Loucy (cell line): ENCODE results near the gene ESYT3.

Experiments
- H2AFZ ChIP-seq: fragments of 200-600 bp; sonication (generic); 2 replicates; pipeline ENCODE4 v1.6.0; 2016; ENCODE audit warnings: antibody characterized with exemption, mild to moderate bottlenecking, low read length, moderate library complexity
- H3F3A ChIP-seq: fragments of 200-600 bp; 2 replicates; pipeline ENCODE4 v1.6.0; 2016; ENCODE audit warnings: antibody characterized with exemption, low read depth, mild to moderate bottlenecking
- H3K27me3 ChIP-seq: fragments of 200-600 bp; sonication (generic); 2 replicates; pipeline ENCODE4 v1.6.1; 2014; ENCODE audit warnings: low read length, mild to moderate bottlenecking; ENCODE audit not compliant: insufficient read depth, poor library complexity, severe bottlenecking
- H3K36me3 ChIP-seq: fragments of 200-600 bp; sonication (generic); 2 replicates; pipeline ENCODE4 v1.6.1; 2016; ENCODE audit warnings: low read length; ENCODE audit not compliant: insufficient read depth
- H3K4me1 ChIP-seq: fragments of 200-600 bp; sonication (generic); 2 replicates; pipeline ENCODE4 v1.5.1; 2014; ENCODE audit warnings: low read length, mild to moderate bottlenecking; ENCODE audit not compliant: insufficient read depth, poor library complexity, severe bottlenecking
- H3K4me2 ChIP-seq: fragments of 200-600 bp; sonication (generic); 2 replicates; pipeline ENCODE4 v1.6.0; 2014; ENCODE audit warnings: antibody characterized with exemption, low read length, low read depth, mild to moderate bottlenecking; ENCODE audit not compliant: poor library complexity, severe bottlenecking
- H3K4me3 ChIP-seq: fragments of 200-600 bp; sonication (generic); 2 replicates; pipeline ENCODE4 v1.5.1; 2014; ENCODE audit warnings: low read length, mild to moderate bottlenecking, mixed read lengths; ENCODE audit not compliant: poor library complexity, severe bottlenecking
- H3K79me2 ChIP-seq: fragments of 200-600 bp; sonication (generic); 2 replicates; pipeline ENCODE4 v1.6.1; 2014; ENCODE audit warnings: low read length; ENCODE audit not compliant: insufficient read depth
- H3K9ac ChIP-seq: fragments of 200-600 bp; sonication (generic); 2 replicates; pipeline ENCODE4 v1.6.0; 2014; ENCODE audit warnings: mild to moderate bottlenecking, low read depth, low read length, moderate library complexity; ENCODE audit not compliant: poor library complexity, severe bottlenecking
- H3K9me2 ChIP-seq: fragments of 200-600 bp; sonication (generic); replicated peaks from 2 replicates; pipeline ENCODE4 v1.6.1; 2016; ENCODE audit warnings: low read depth, low read length, mixed read lengths
- H3K9me3 ChIP-seq: fragments of 200-600 bp; sonication (generic); 2 replicates; pipeline ENCODE4 v1.6.1; 2014; ENCODE audit warnings: mild to moderate bottlenecking, antibody characterized with exemption, low read length, low read depth; ENCODE audit not compliant: insufficient read depth
- H4K20me1 ChIP-seq: fragments of 200-600 bp; sonication (generic); 2 replicates; pipeline ENCODE4 v1.6.0; 2014; ENCODE audit warnings: antibody characterized with exemption, low read length, mild to moderate bottlenecking; ENCODE audit not compliant: insufficient read depth, poor library complexity, severe bottlenecking
- EZH2phosphoT487 ChIP-seq: fragments of 200-600 bp; IDR thresholded peaks from 2 replicates; pipeline ENCODE4 v1.6.1; 2018; ENCODE audit warnings: antibody characterized with exemption, mild to moderate bottlenecking, moderate library complexity, borderline replicate concordance
- TF ChIP-seq, protein P1 (sequence below): fragments of 200-600 bp; sonication (generic); conservative IDR thresholded peaks from 2 replicates; pipeline ENCODE4 v1.5.1; 2014; ENCODE audit warnings: mild to moderate bottlenecking, antibody characterized with exemption, low read length

Gene ESYT3

DNA sequence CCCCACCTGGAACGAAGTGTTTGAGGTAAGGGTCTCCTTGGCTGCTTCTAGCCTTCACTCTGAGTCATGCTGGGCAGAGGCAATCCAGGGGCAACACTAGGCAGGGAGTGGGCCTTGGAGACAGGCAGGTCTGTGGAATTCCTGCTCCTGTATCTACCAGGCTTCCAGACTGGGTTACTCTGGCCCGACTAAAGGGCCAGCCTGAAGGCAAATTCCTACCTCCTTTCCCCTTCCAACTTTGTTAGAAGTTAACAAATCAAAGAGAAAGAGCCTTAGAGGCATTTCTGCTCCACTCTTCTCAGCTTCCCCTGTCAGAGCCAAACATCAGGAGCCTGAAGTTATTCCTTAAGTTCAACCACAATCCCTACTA, 30.1 kb downstream of the ESYT3 start:
- Histone ChIP-seq H3K79me2 (no peaks in the 10 kb centered on the region), H3K4me3 (no peak overlapping the region), H3K9ac (no peak overlapping the region), H4K20me1 (no peaks in the 10 kb centered on the region), H3K9me3 (no peaks in the 10 kb centered on the region), H3K36me3 (no peaks in the 10 kb centered on the region), H3F3A (no peaks in the 10 kb centered on the region), H3K4me2 (no peak overlapping the region), H3K4me1 (no peaks in the 10 kb centered on the region), H3K27me3 (no peaks in the 10 kb centered on the region), H2AFZ (no peak overlapping the region), H3K9me2 (no peaks in the 10 kb centered on the region)
- TF ChIP-seq, protein P1, sequence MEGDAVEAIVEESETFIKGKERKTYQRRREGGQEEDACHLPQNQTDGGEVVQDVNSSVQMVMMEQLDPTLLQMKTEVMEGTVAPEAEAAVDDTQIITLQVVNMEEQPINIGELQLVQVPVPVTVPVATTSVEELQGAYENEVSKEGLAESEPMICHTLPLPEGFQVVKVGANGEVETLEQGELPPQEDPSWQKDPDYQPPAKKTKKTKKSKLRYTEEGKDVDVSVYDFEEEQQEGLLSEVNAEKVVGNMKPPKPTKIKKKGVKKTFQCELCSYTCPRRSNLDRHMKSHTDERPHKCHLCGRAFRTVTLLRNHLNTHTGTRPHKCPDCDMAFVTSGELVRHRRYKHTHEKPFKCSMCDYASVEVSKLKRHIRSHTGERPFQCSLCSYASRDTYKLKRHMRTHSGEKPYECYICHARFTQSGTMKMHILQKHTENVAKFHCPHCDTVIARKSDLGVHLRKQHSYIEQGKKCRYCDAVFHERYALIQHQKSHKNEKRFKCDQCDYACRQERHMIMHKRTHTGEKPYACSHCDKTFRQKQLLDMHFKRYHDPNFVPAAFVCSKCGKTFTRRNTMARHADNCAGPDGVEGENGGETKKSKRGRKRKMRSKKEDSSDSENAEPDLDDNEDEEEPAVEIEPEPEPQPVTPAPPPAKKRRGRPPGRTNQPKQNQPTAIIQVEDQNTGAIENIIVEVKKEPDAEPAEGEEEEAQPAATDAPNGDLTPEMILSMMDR: no peak
- TF ChIP-seq EZH2phosphoT487: no peak

DNA sequence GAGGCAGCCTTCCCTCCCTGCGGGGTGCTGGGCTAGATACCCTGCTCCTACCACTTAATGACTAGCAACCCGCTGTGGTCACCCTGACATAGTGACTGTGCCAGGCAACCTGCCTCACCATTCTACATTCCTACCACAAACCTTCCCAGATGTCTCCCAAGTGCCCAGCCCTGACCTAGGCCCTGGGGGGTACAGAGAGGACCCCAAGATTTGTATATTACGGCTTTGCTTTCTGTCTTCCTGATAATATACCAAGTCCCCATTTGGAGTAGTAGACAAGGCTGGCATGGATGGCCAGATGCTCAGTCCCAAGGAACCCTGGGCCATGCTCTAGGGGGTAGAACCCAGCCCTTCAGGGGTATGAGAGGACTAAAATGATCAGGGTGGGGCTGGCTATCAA, 31.0 kb downstream of the ESYT3 start:
- no peaks in the 10 kb centered on the region for H4K20me1 ChIP-seq

DNA sequence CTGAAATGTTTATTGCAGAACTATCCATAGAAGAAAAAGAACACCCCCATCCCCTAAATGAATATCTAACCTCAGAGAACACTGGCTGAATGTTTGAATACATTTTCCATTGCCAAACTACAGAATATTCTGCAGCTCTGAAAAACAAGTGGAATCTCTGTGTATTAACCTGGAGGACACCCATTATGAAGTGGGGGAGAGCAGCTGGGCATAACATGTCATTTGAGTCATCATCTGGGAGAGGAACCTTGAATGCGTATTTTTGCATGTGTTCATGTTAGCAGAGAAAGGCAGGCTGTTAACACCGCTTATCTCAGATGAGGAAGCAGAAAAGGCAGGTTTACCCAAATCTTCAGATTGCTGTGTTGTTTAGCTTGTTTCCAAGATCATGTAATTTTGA, 31.5 kb downstream of the ESYT3 start:
- Histone ChIP-seq H3K79me2 (no peaks in the 10 kb centered on the region), H3K9me3 (no peaks in the 10 kb centered on the region), H3F3A (no peaks in the 10 kb centered on the region), H3K4me1 (no peaks in the 10 kb centered on the region), H3K4me3 (no peak overlapping the region), H3K9ac (no peak overlapping the region), H2AFZ (no peak overlapping the region), H3K36me3 (no peaks in the 10 kb centered on the region), H3K9me2 (no peaks in the 10 kb centered on the region), H3K4me2 (no peak overlapping the region), H3K27me3 (no peaks in the 10 kb centered on the region), H4K20me1 (no peaks in the 10 kb centered on the region)
- TF ChIP-seq, protein P1: no peak
- no peak for TF ChIP-seq EZH2phosphoT487

More for the DNA sequence above, 31.0 kb downstream of the ESYT3 start:
- no peak overlapping the region for H3K4me2 ChIP-seq
- H3K9me3 ChIP-seq: no peaks in the 10 kb centered on the region
- H2AFZ ChIP-seq: no peak overlapping the region
- no peaks in the 10 kb centered on the region for H3K36me3 ChIP-seq
- H3K9me2 ChIP-seq: no peaks in the 10 kb centered on the region
- H3K4me3 ChIP-seq: no peak overlapping the region
- TF ChIP-seq, protein P1: no peak
- TF ChIP-seq EZH2phosphoT487: no peak
- no peaks in the 10 kb centered on the region for H3K79me2 ChIP-seq
- no peaks in the 10 kb centered on the region for H3K27me3 ChIP-seq
- H3F3A ChIP-seq: no peaks in the 10 kb centered on the region
- no peaks in the 10 kb centered on the region for H3K4me1 ChIP-seq
- H3K9ac ChIP-seq: no peak overlapping the region
